ENCODE data around the gene CDK14.

CDK14 gene

DNA sequence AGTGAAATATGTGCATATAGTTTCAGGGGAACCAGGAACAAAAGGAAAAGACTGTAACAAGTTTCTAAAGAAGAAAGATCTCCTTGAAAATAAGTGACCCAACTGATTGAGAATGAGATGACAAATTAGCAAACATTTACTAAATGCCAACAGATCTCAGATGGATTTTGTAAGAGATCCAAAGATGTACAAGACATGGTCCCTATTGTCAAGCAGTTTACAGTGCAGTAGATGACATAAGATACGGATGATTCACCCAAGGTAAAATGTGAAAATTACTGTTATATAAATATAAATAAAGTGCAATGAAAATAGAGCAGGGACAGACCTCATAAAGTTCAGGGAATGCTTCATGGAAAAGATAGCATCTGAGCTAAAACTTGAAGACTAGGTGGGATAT is 546.6 kb downstream of the CDK14 start:
- Histone ChIP-seq H3K9me3 (replicated peaks in 1 of 11) (0 out of 22 replicates have a peak, but pooled peaks cover 0 to 7% (median 0%) of the 10 kb centered on the region in 11 experiments), H3K4me3 (no peak overlapping the region), H3K9ac (no peak overlapping the region), H3K36me3 (0 out of 22 replicates have a peak, but pooled peaks cover 0 to 7% (median 0%) of the 10 kb centered on the region in 11 experiments), H3K27me3 (no peaks in the 10 kb centered on the region), H3K27ac (no peak overlapping the region), H3K4me2 (no peak overlapping the region), H3K4me1 (peaks cover 3 to 31% (median 11%) of the 10 kb centered on the region in 10 experiments; a peak in 17 of 20 replicates), H4K20me1 (no peaks in the 10 kb centered on the region)
- TF ChIP-seq Cebpa-rat (IDR thresholded peaks at IDR 0.05), result no peak

DNA sequence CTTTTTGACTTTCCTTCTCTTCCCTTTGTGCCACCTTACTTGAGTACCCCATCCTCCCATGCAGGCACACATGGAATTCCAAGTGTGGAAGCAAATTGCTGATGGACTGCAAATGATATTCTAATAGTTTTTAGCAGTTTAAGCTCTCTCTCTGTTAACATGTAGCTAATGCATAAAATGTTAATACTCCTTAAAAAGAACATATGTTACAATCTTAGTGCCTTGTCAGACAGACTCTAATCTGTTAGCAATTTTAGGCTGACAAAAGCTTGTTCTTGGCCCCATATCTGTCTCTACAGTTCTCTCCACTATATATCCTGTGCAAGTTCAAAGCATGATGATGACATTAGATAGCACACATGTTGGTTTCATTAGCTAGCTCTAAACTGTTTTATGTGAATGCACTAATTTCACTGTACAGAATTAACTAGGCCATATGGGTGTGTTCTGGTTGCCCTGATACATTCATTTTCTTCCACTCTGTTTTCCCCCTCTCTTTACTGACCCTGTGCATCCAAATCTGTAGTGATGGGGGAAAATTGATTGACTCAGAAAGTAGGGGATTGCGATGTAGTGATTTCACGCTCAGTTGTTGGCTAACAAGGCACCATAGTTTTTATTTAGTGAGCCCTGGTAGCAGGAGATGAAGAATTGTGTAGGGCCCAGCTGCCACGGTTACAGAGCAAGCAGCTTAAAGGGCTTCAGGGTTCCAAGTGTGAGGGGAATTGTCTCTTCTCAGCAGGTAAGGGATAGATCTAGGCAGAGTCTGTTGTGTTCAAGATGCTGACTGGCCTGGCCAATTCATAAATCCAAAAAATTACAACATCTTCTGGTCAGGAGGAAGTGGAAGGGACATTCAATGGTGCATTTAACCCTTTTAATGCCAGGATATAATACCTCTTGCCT is 553.5 kb downstream of the CDK14 start:
- no peaks in the 10 kb centered on the region for H3K9me3 ChIP-seq (replicated peaks in 1 of 11)
- no peaks in the 10 kb centered on the region for H3K27me3 ChIP-seq
- H3K4me1 ChIP-seq, result peaks cover 0 to 6% (median 0%) of the 10 kb centered on the region in 10 experiments; a peak in 3 of 20 replicates
- no peaks in the 10 kb centered on the region for H3K36me3 ChIP-seq
- no peak for TF ChIP-seq Cebpa-rat (IDR thresholded peaks at IDR 0.05)
- no peaks in the 10 kb centered on the region for H4K20me1 ChIP-seq
- H3K4me3 ChIP-seq, result no peak overlapping the region
- peak overlapping the region in 2 of 11 experiments; percentile 6 to 9; a peak in 2 of 22 replicates for H3K4me2 ChIP-seq
- H3K9ac ChIP-seq, result no peak overlapping the region
- H3K27ac ChIP-seq, result no peak overlapping the region

DNA sequence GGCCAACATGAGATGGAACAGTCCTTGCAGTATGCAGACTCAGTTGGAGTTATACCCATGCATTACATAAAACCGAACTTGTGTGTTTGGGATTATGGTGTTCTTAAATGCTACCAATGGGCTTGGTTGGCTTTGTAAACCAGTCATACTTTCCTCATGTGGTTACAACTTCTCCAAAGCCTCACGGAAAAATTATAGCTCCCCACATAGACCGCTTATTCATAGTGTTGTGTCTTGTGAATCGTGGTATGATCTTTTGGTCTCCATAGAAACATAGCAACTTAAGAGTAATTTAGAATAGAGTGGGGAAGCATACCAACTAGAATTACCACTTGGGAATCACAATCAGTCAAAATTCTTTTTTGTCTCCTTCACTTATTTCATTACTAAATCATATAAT is 555.8 kb downstream of the CDK14 start:
- Histone ChIP-seq H3K9ac (no peak overlapping the region), H3K9me3 (replicated peaks in 1 of 11) (no peaks in the 10 kb centered on the region)
- no peak for TF ChIP-seq Cebpa-rat (IDR thresholded peaks at IDR 0.05)

DNA sequence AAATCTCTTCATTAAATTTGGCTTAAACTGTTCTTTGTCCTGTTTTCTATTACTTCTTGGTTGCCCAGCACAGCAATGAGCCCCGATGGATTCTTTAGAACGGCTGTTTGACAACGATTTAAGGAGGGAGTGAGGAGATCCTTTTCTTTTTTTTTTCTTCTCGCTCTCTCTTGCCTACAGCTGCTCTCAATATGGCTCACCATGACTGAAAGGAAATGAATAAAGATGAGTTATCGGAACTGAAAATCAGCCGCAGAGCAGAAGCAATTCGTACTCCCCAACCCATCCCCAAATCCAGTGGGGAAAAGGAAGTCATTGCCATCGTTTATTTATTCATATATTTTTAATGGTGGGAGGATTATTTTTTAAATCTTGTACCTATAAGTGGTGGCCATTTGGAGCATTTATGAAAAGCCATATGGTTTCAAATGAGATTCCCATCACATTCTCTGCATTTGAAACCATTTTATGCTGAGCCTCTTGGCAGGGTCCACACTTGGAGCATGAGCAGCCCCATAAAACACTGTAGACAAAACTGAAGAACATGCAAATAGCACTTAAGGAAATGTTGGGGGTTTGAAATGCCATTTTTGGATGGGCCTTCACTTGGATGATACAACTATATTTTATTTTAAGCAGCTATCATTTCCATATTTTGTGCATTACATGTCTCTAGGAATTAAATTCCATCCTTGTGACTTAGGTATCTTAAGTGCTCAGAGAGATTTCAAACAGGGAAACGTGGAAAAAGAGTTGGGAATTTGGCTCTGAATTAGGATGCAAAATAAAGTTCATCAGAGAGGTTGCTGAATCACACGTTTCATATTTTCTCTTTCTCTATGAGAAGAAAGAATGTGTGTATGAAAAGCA is 560.4 kb downstream of the CDK14 start:
- Histone ChIP-seq H3K9me3 (replicated peaks in 1 of 11) (no peaks in the 10 kb centered on the region), H3K27ac (no peak overlapping the region), H3K4me2 (no peak overlapping the region), H3K4me3 (no peak overlapping the region), H3K27me3 (no peaks in the 10 kb centered on the region), H3K9ac (no peak overlapping the region), H3K4me1 (no peaks in the 10 kb centered on the region), H4K20me1 (no peaks in the 10 kb centered on the region), H3K36me3 (no peaks in the 10 kb centered on the region; a peak in 1 of 22 replicates)
- TF ChIP-seq Cebpa-rat (IDR thresholded peaks at IDR 0.05), result no peak

More for the DNA sequence above, 555.8 kb downstream of the CDK14 start:
- H3K4me3 ChIP-seq, result no peak overlapping the region
- H3K27ac ChIP-seq, result no peak overlapping the region
- H4K20me1 ChIP-seq, result no peaks in the 10 kb centered on the region
- H3K4me2 ChIP-seq, result no peak overlapping the region
- no peaks in the 10 kb centered on the region for H3K27me3 ChIP-seq
- no peaks in the 10 kb centered on the region; a peak in 1 of 22 replicates for H3K36me3 ChIP-seq
- peaks cover 0 to 6% (median 0%) of the 10 kb centered on the region in 10 experiments; a peak in 3 of 20 replicates for H3K4me1 ChIP-seq

DNA sequence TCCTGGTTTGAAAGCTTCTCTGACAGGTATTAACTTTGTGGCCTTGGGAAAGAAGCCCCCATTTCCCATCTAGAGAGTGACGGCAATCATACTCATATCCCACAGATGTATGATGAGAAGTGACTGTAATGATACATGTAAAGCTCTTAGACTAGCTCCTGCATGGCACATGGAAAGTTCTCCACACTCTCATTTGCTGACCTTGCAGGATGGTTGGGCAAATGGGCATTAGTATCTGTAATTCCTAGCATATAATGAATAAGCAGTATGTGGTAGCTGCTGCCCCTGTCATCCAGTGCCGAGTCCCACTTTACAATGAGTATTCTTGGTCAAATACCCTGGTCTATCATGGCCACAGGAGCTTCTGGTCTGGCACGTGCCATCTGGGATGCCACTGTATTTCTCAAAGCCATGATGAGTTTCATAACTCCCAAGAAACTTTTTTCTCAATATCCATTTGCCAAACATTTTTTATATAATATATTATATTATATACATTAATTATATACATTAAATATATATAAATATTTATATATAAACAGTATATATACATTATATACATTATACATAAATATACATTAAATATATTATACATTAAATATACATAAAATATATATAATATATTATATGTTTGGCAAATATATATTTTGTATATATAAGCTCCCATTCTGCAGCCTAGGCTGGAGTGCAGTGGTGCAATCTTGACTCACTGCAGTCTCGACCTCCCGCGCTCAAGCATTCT is 561.6 kb downstream of the CDK14 start:
- no peak for TF ChIP-seq Cebpa-rat (IDR thresholded peaks at IDR 0.05)
- Histone ChIP-seq H4K20me1 (no peaks in the 10 kb centered on the region), H3K27ac (no peak overlapping the region), H3K4me3 (no peak overlapping the region), H3K9me3 (replicated peaks in 1 of 11) (no peaks in the 10 kb centered on the region), H3K4me2 (no peak overlapping the region), H3K4me1 (no peaks in the 10 kb centered on the region), H3K9ac (no peak overlapping the region), H3K27me3 (no peaks in the 10 kb centered on the region), H3K36me3 (no peaks in the 10 kb centered on the region; a peak in 1 of 22 replicates)

DNA sequence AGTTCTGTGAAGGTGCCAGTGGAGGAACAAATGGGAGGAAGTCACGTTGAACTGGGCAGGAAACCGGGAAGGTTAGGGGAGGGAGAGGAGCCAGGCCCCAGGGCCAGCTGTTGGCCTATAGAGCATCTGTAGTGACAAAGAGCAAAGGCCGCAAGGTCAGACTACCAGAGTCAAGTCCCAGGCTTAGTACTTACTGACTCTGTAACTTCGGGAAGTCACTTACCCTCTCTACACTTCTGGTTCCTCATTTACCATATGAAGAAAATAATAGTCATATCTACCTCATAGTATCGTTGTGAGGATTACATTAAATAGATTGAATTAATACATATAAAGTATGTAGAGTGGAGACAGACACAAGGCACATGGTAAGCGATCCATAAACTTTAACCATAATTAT is 566.3 kb downstream of the CDK14 start:
- no peak overlapping the region for H3K9ac ChIP-seq
- H4K20me1 ChIP-seq, result no peaks in the 10 kb centered on the region
- H3K27ac ChIP-seq, result no peak overlapping the region
- no peak overlapping the region for H3K4me3 ChIP-seq
- H3K4me2 ChIP-seq, result no peak overlapping the region
- peaks cover 16 to 21% (median 20%) of the 10 kb centered on the region in 10 experiments for H3K4me1 ChIP-seq
- H3K27me3 ChIP-seq, result no peaks in the 10 kb centered on the region
- no peaks in the 10 kb centered on the region for H3K36me3 ChIP-seq
- no peak for TF ChIP-seq Cebpa-rat (IDR thresholded peaks at IDR 0.05)
- H3K9me3 ChIP-seq (replicated peaks in 1 of 11), result no peaks in the 10 kb centered on the region

DNA sequence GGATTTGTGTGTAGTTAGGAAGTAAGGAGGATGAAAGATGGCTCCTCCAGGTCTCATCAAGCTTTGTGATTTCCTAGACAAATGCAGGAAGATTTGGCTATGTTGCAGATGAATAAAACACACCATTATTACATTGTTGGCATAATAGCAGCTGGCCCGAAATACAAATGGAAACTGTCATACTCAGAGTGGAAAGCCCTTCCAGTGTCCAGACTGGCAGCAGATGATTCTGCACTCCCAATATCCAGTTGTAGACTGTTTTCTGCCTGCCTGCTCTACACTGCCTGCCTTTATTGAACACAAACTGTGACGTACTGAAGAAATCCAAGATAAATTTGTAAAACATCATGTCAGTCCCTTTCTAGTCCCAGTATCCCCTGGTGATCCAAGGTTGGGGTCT is 568.4 kb downstream of the CDK14 start:
- no peak for TF ChIP-seq Cebpa-rat (IDR thresholded peaks at IDR 0.05)
- Histone ChIP-seq H3K9ac (no peak overlapping the region; a peak in 1 of 22 replicates), H3K27me3 (no peaks in the 10 kb centered on the region), H3K4me1 (peaks cover 16 to 21% (median 20%) of the 10 kb centered on the region in 10 experiments), H3K9me3 (replicated peaks in 1 of 11) (no peaks in the 10 kb centered on the region), H3K4me3 (no peak overlapping the region), H3K36me3 (no peaks in the 10 kb centered on the region), H3K4me2 (peak overlapping the region; percentile 40 to 68 (median 56); a peak in 19 of 22 replicates), H4K20me1 (no peaks in the 10 kb centered on the region), H3K27ac (peak overlapping the region in 7 of 11 experiments; percentile 27 to 56 (median 43); a peak in 11 of 22 replicates)

DNA sequence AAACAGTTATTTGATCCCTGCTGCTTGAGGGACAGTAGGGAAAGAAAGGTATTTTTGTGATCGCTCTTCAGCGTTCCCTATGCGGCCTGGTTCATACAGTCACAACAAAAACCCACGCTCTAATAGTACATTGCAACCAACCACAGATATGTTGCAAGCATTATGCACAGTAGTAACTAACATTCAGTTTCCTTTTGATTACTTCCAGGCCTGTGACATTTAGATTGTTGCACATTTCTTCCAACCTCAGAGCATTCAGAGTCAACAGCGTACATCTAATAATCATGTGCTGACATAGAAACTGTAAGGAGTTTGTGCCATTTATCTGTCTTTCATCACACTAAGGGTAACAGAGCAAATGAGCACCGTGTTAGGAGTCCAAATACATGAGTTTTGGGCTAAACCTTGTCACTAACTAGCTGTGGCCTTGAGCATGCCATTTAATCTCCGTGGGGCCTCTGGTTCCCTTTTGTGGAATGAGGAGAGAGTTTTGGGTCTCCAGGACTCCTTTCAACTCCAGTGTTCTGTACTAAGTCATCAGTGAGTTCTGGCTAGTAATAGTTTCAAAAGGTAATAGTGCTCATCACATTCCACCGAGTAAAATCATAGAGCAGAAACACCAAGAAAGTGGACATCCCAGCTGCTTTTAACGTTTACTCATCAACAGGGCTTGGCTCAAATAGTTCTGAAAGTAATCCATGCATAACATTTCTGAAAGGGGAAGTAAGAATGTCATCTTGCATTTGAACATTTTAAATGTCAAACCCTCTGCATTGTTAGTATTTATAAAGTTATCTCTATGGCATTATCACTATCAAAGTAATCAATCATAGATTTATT is 569.1 kb downstream of the CDK14 start:
- Histone ChIP-seq H3K9me3 (replicated peaks in 1 of 11) (no peaks in the 10 kb centered on the region), H3K36me3 (no peaks in the 10 kb centered on the region), H4K20me1 (no peaks in the 10 kb centered on the region), H3K4me1 (peaks cover 16 to 21% (median 20%) of the 10 kb centered on the region in 10 experiments), H3K27me3 (no peaks in the 10 kb centered on the region), H3K27ac (peak overlapping the region in 9 of 11 experiments; percentile 20 to 56 (median 43); a peak in 16 of 22 replicates), H3K4me3 (no peak overlapping the region), H3K4me2 (peak overlapping the region; percentile 40 to 68 (median 56)), H3K9ac (peak overlapping the region in 1 of 11 experiments; percentile 36; a peak in 1 of 22 replicates)
- no peak for TF ChIP-seq Cebpa-rat (IDR thresholded peaks at IDR 0.05)

All from BLaER1 treated with 17β-estradiol and CSF1 and Interleukin-3, amounts not matched to agents 10 nM and 100 nM (cell line).